ENCODE data around the gene GPR156.

DNA sequence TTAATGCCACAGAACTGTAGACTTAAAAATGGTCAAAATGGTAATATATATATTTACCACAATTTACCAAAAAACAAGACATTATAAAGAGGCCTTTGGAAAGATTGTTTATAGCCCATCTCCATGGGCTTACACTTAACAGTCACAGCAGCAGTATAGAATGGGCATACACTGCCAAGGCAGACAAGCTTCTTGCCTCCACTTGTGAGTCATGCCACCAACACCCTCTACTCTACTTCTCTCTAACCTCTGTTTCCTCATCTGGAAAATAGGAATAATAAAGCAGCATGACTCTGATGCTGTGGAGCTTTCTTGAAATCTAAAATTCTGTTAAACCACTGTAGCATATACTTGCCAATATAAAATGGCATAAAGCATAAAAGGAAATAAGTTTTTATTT is 14.4 kb upstream of the GPR156 start:
- TF ChIP-seq CTCF (conservative IDR thresholded peaks at IDR 0.05 in 1 of 2, IDR thresholded peaks at IDR 0.05 in 1 of 2; ENCODE audit: extremely low read depth in 1 of 2, insufficient read depth in 1 of 2, low read depth in 1 of 2, low read length in 2 of 2) (no peak), EZH2 (IDR thresholded peaks at IDR 0.05; ENCODE audit: borderline replicate concordance, low read length) (no peak)

Data from mammary epithelial cell (primary cell).